Activated T-helper 9 cell treated with anti-CD3 and anti-CD28 coated beads, Interleukin-2, amount 50 U/mL, for 16 hours (primary cell): ENCODE measurements around the gene EFCC1.
"Not testable (repeated sequence)": the region's sequence is repeated elsewhere in the genome, so short reads cannot be mapped to it uniquely, and the experiment has no call there.

ENCODE experiments used
- DNase-seq: peaks from one replicate; pipeline ENCODE4 v3.0.0-alpha.2; 2020; ENCODE audit warnings: low read depth

Gene EFCC1

DNA sequence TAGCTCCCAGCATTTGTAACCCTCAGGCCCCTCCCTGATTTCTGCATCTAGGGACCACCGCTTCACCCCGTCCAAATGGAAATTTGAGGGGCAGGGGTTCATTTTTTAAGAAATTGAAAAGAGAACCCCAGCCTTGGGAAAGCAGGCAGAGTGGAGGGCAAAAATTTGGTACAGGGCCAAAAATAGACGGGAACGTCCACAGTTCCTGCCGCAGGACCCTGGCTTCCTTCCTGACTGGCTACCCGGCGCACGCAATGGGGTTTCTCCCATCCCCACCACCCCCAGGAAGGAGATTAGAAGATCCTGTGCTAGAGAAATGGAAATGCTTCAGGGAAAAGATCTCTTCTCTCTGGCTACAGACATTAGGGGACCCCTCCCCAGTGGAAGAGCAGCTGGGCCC is 80.4 kb downstream of the EFCC1 start:
- DNase-seq: no peak

DNA sequence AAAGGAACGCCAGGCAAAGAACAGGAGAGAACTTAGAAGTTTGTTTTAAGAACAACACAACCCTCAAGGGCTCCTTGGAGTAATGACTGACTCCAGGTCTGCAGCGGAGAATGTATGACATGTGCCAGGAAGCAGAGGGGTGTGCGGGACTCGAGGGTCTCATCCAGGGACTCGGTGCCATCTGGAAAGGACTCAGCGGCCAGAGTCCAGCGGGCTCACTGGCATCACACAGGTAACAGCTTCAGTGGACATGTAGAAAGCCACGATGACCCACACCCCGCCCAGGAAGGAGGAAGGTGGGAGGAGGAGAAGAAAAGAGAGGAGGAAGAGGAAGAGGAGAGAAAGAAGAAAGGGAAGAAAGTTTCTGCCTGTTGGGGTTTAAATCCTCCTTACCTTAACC is 80.9 kb downstream of the EFCC1 start:
- DNase-seq: no peak

DNA sequence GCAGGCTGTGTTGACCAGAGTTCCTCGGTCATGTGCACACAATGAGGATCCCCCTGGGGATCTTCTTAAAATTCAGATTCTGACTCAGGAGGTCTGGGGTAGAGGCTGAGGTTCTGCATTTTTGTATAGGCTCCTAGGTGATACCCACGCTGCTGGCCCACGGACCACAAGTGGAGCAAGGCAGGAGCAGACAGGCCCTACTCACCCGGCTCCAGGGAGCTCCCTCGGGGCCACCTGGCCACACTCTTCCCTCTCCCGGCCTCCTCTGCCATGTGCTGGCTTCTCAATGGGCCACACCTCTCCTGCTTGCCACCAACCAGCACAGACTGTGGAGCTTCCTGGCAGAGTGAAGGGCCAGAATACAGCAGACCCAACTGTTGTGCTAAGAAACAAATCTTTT is 83.4 kb downstream of the EFCC1 start:
- DNase-seq: no peak

DNA sequence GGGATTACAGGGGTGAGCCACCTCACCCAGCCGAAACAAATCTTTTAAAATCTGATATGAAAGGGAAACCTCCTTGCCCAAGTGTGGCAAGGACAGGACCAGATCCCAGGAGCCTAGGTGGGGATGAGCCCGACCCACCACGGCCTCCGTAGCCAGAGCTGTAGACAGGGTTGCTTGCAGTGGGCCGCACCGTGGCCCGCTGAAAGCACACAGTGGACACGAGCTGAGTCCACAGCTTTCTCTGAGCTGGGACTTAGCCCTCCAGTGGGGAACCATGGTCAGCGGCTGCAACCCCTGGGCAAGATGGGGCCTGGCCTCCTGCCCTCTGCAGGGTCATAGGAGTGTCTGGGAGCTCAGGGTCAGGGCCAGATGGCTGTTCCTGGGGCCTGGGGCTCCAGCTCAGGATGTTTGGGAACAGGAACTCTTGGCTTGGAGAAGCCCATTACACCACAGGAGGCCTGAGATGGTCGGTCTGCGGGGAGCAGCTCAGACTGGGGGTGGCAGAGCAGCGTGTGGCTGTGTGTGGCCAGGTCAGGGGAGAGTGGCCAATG is 84.1 kb downstream of the EFCC1 start:
- no peak for DNase-seq

DNA sequence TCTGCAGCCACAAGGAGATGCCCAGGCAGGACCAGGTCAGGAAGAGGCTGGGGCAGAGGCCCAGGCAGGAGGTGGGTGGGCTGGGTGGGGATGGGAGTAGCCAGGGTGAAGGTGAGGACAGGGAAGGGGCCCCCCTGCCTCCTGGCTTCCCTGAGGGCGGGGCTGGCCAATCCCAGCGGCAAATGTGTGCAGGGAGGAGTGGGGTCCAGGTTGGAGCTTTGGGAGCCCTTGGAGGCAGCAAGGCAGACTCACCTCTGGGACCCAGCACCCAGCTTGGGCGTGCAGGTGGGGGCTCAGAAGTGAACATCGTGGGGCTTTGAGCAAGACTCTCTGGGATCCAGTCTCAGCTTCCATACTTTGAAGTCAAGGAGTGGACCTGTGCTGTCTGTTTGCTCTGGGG is 84.7 kb downstream of the EFCC1 start:
- no peak for DNase-seq

DNA sequence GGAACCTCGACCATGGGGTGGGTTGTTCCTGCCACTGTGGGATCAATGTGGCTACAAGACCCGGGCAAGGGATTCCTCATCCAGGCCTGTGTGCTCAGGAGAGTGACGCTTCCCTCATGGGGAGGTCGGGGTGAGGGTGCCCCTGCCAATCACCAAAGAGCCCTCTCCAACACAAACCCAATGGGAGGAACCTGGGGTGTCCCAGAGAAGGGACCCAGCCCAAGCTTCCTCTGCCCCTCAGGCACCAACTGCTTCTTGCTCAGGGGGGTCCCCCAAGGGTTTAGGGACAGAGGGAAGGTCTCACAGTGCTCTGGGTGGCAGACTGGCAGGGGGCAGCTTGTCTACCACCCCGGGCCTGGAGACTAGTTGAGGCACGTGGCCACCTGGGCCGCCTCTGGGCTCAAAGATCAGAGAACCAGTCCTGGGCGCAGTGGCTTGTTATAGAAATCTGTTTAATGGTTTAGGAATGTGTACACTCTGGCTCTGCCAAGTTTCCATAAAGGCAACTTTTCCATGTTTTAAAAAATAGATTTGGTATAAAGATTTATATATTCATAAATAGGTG is 86.1 kb downstream of the EFCC1 start:
- no peak for DNase-seq

DNA sequence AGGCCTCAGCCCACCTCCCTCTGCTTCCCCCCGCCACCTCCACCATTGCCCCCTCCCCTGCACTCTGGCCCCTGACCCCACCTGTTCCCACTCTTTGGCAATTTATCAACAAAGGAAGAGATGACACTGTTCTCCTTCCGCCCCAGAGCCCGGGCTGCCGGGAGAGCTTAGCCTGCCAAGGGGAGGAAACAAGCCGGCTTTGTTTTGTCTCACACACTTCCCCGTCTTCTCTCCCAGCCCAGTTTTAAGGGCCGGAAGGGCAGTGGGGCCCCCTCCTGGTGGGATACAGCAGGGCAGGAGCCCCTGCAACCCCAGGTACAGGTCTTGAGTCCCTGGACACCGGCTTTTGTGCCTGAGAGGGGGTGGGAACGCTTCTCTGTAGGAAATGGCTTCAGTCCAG is 86.8 kb downstream of the EFCC1 start:
- not testable (repeated sequence) for DNase-seq

DNA sequence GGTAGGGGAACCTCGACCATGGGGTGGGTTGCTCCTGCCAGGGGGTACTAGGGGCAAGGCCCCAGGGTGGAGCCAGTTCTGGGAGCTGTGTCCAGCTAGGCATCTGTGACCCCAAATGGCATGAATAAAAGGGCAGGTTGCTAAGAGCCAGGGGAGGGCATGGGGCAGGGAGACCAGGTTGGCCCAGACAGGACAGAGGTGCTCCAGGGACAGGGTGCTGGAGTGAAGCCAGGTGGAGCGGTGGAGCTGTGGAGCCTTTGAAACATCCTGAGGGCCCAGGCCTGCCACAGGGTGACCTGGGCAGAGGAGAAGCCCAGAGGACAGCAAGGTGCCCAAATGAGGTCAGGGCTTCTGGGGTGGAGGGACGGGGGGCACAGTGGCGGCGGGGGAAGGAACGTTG is 87.2 kb downstream of the EFCC1 start:
- not testable (repeated sequence) for DNase-seq
